Glutamatergic neuron (in vitro differentiated cells): ENCODE data around the gene MYO1C. TPM values are rescaled to one million over a fixed set of nuclear protein-coding genes. Genes with fewer than 3 reads are reported as not detected.

Experiments used
- DNase-seq: peaks from one replicate; pipeline ENCODE4 v3.0.0; 2022
- H3K27ac Mint-ChIP-seq: one replicate; pipeline ENCODE4 v1.8.0; 2020; ENCODE audit warnings: mild to moderate bottlenecking, mixed read lengths, inconsistent platforms; ENCODE audit not compliant: unreplicated experiment
- H3K27me3 Mint-ChIP-seq: one replicate; pipeline ENCODE4 v1.8.0; 2020; ENCODE audit warnings: mild to moderate bottlenecking, moderate library complexity, mixed read lengths, inconsistent platforms; ENCODE audit not compliant: unreplicated experiment
- H3K36me3 Mint-ChIP-seq: one replicate; pipeline ENCODE4 v1.8.0; 2020; ENCODE audit warnings: mild to moderate bottlenecking, mixed read lengths, inconsistent platforms; ENCODE audit not compliant: unreplicated experiment
- H3K4me1 Mint-ChIP-seq: one replicate; pipeline ENCODE4 v1.8.0; 2020; ENCODE audit warnings: mild to moderate bottlenecking, low read depth, mixed read lengths, inconsistent platforms; ENCODE audit not compliant: unreplicated experiment
- H3K4me3 Mint-ChIP-seq: one replicate; pipeline ENCODE4 v1.8.0; 2020; ENCODE audit warnings: mild to moderate bottlenecking, mixed read lengths, inconsistent platforms; ENCODE audit not compliant: unreplicated experiment
- H3K9me3 Mint-ChIP-seq: one replicate; pipeline ENCODE4 v1.8.0; 2020; ENCODE audit warnings: mild to moderate bottlenecking, moderate library complexity, mixed read lengths, inconsistent platforms; ENCODE audit not compliant: unreplicated experiment
- total RNA-seq: library from RNA; stranded (reverse); fragmentation: NEBNext Ultra II Directional; extraction: Animal tissue kit (Norgen Biotek cat#: 25700); gene quantifications from one replicate; pipeline ENCODE4 v1.2.1, GENCODE V29; 2021; ENCODE audit not compliant: unreplicated experiment
- TF ChIP-seq, protein P1 (sequence below): fragments of 200-600 bp; sonication (generic); IDR thresholded peaks from one replicate; pipeline ENCODE4 v1.5.0; 2021; ENCODE audit not compliant: partially characterized antibody, unreplicated experiment

The MYO1C gene
- total RNA-seq, 1 donor from 2014 or later, result 58.5 TPM

GRCh38 chr17:1498233-1498632 is 5.7 kb upstream of the MYO1C start:
- no peaks in the 10 kb centered on the region for H3K36me3 Mint-ChIP-seq
- DNase-seq, result no peak
- H3K4me3 Mint-ChIP-seq, result no peak overlapping the region
- TF ChIP-seq, protein P1, sequence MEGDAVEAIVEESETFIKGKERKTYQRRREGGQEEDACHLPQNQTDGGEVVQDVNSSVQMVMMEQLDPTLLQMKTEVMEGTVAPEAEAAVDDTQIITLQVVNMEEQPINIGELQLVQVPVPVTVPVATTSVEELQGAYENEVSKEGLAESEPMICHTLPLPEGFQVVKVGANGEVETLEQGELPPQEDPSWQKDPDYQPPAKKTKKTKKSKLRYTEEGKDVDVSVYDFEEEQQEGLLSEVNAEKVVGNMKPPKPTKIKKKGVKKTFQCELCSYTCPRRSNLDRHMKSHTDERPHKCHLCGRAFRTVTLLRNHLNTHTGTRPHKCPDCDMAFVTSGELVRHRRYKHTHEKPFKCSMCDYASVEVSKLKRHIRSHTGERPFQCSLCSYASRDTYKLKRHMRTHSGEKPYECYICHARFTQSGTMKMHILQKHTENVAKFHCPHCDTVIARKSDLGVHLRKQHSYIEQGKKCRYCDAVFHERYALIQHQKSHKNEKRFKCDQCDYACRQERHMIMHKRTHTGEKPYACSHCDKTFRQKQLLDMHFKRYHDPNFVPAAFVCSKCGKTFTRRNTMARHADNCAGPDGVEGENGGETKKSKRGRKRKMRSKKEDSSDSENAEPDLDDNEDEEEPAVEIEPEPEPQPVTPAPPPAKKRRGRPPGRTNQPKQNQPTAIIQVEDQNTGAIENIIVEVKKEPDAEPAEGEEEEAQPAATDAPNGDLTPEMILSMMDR, result no peak
- H3K4me1 Mint-ChIP-seq, result peaks cover 5% of the 10 kb centered on the region
- no peaks in the 10 kb centered on the region for H3K9me3 Mint-ChIP-seq
- H3K27me3 Mint-ChIP-seq, result peaks cover 1% of the 10 kb centered on the region
- H3K27ac Mint-ChIP-seq, result no peak overlapping the region

DNA sequence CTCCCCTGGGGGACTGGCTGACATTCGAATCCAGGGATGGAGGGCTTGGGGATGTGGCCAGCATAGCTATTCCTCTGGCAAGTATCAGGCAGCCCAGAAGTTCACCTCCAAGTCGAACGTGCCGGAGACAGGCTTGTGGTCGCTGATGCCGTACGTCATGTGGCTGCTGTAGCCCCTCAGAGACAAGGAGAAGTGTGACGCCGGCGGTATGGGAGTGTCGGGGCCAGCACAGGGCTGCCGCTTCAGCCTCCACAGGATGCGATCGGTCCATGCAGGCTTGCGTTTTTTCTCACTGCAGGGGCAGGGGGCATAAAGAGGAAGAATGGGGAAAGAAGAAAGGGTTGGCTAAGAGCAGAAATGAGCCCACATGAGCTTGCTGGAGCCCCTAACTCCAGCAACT is 5.3 kb upstream of the MYO1C start:
- Mint-ChIP-seq H3K9me3 (no peaks in the 10 kb centered on the region), H3K36me3 (no peaks in the 10 kb centered on the region), H3K4me3 (peak overlapping the region; percentile 3), H3K27ac (no peak overlapping the region), H3K27me3 (peaks cover 3% of the 10 kb centered on the region), H3K4me1 (peaks cover 5% of the 10 kb centered on the region)
- peak; percentile 43 for DNase-seq
- TF ChIP-seq, protein P1, result no peak

- TF ChIP-seq, protein P1, result no peak
- H3K4me3 Mint-ChIP-seq, result no peak overlapping the region
- peaks cover 5% of the 10 kb centered on the region for H3K4me1 Mint-ChIP-seq
- no peak for DNase-seq
- H3K27me3 Mint-ChIP-seq, result peaks cover 6% of the 10 kb centered on the region
- peaks cover 2% of the 10 kb centered on the region for H3K9me3 Mint-ChIP-seq
- no peak overlapping the region for H3K27ac Mint-ChIP-seq
- H3K36me3 Mint-ChIP-seq, result no peaks in the 10 kb centered on the region
These were observed 4.4 kb upstream of the MYO1C start for GRCh38 chr17:1496869-1497268.

DNA sequence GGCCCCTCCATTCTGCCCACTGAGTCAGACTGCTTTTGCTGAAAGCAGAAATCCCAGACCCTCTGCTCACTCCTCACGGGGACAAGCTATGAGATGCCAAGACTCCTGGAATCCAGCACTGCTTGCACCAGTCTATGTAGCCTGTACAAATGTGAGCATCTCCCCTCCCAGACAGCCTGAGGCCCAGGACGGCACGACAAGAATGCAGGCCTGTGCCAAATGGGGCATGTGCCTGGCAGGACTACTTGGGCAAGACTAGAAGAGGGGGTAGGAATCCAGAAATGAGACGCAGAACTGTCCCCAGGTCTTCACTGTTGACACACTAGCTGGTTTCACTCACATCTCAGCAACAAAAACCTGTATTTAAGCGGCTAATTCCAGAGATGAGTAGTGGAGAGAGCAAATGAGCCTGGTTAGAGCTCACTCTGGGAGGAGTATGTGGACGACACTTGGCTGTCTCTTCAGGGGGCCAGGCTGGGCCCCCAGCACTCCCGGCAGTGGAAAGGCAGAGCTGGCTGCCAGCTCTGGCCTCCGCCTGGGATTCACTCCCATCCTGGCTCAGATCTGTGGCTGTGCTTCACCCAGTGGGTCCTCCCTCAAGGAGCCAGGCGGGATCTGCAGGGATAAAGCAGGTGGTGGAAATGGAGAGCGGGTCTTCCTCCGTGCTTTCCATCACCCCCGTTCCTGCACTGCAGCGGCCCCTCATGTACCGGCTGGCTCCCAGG is 2.9 kb upstream of the MYO1C start:
- H3K27me3 Mint-ChIP-seq, result peaks cover 8% of the 10 kb centered on the region
- no peak overlapping the region for H3K4me3 Mint-ChIP-seq
- peaks cover 7% of the 10 kb centered on the region for H3K4me1 Mint-ChIP-seq
- peaks cover 2% of the 10 kb centered on the region for H3K9me3 Mint-ChIP-seq
- no peak for DNase-seq
- TF ChIP-seq, protein P1, result no peak
- H3K36me3 Mint-ChIP-seq, result no peaks in the 10 kb centered on the region
- H3K27ac Mint-ChIP-seq, result no peak overlapping the region

GRCh38 chr17:1494736-1495253 is 2.3 kb upstream of the MYO1C start:
- Mint-ChIP-seq H3K4me1 (peaks cover 9% of the 10 kb centered on the region), H3K27ac (no peak overlapping the region), H3K4me3 (no peak overlapping the region), H3K9me3 (peaks cover 2% of the 10 kb centered on the region), H3K27me3 (peaks cover 8% of the 10 kb centered on the region), H3K36me3 (no peaks in the 10 kb centered on the region)
- TF ChIP-seq, protein P1, result no peak
- DNase-seq, result no peak
